Fibroblast of skin of left biceps (primary cell): ENCODE results near the gene KCTD18.

Source experiments
- DNase-seq, 2 experiments: peaks; one replicate each; pipeline ENCODE4 v3.0.0-alpha.2; 2013; ENCODE audit warnings: low read depth in 2 of 2

Gene KCTD18

GRCh38 chr2:200509612-200510433 lies at the start of gene KCTD18:
KCTD18 (minus strand) TSS chr2:200510068; CDS start chr2:200507016, 3,052 bp downstream.
- DNase-seq: peak; percentile 47 to 50

GRCh38 chr2:200540793-200541192 lies 30.9 kb upstream of the KCTD18 start:
- DNase-seq: no peak

- DNase-seq: no peak
Measured at GRCh38 chr2:200538139-200538538, 28.3 kb upstream of the KCTD18 start.

GRCh38 chr2:200534572-200534971 lies 24.7 kb upstream of the KCTD18 start:
- DNase-seq: no peak

- DNase-seq: no peak
Measured at GRCh38 chr2:200533754-200534153, 23.9 kb upstream of the KCTD18 start.

GRCh38 chr2:200528228-200528627 lies 18.4 kb upstream of the KCTD18 start:
- DNase-seq: no peak

- peak; percentile 65 to 73 for DNase-seq
Measured at GRCh38 chr2:200525882-200526651, 16.2 kb upstream of the KCTD18 start, which contains the start of gene SGO2. SGO2 (plus strand) TSS chr2:200526207; CDS start chr2:200532976, 6,769 bp downstream.

GRCh38 chr2:200525551-200525881 lies 15.6 kb upstream of the KCTD18 start:
- DNase-seq: no peak

- DNase-seq: no peak
Measured at GRCh38 chr2:200525066-200525465, 15.2 kb upstream of the KCTD18 start.

GRCh38 chr2:200523604-200524003 lies 13.7 kb upstream of the KCTD18 start:
- DNase-seq: no peak

GRCh38 chr2:200523158-200523557 lies 13.3 kb upstream of the KCTD18 start:
- no peak for DNase-seq

- DNase-seq: no peak
Measured at GRCh38 chr2:200515155-200515554, 5.3 kb upstream of the KCTD18 start.

- DNase-seq: no peak
Measured at GRCh38 chr2:200509235-200509611, 645 bp downstream of the KCTD18 start.

GRCh38 chr2:200507179-200507578 lies 2.7 kb downstream of the KCTD18 start:
- DNase-seq: no peak

GRCh38 chr2:200506679-200507078 lies 3.2 kb downstream of the KCTD18 start:
- no peak for DNase-seq

- DNase-seq: no peak
Measured at GRCh38 chr2:200502196-200502595, 7.7 kb downstream of the KCTD18 start.

GRCh38 chr2:200498402-200499162 lies 11.3 kb downstream of the KCTD18 start:
- no peak for DNase-seq

GRCh38 chr2:200496696-200497095 lies 13.2 kb downstream of the KCTD18 start:
- DNase-seq: no peak

- DNase-seq: no peak
Measured at GRCh38 chr2:200494048-200494447, 15.8 kb downstream of the KCTD18 start.

GRCh38 chr2:200492656-200493055 lies 17.2 kb downstream of the KCTD18 start:
- DNase-seq: no peak

GRCh38 chr2:200490001-200490400 lies 19.9 kb downstream of the KCTD18 start:
- DNase-seq: no peak

- DNase-seq: no peak
Measured at GRCh38 chr2:200488169-200488568, 21.7 kb downstream of the KCTD18 start.
